MM.1S (cell line): Measurements from ENCODE around the gene GNA14.

Experiments
- DNase-seq: peaks from one replicate; pipeline ENCODE4 v3.0.0-alpha.2; 2015
- H2AFZ ChIP-seq: fragments of 300-600 bp; sonication (generic); 2 replicates; pipeline ENCODE4 v1.6.0; 2016; ENCODE audit warnings: antibody characterized with exemption, low read length
- H3F3A ChIP-seq: fragments of 300-600 bp; sonication (generic); 2 replicates; pipeline ENCODE4 v1.6.1; 2016; ENCODE audit warnings: mild to moderate bottlenecking, antibody characterized with exemption, low read length, moderate library complexity, mixed read lengths; ENCODE audit not compliant: insufficient read depth
- H3K27ac ChIP-seq: fragments of 300-600 bp; sonication (generic); 2 replicates; pipeline ENCODE4 v1.5.1; 2016; ENCODE audit warnings: mild to moderate bottlenecking, low read length
- H3K27me3 ChIP-seq: fragments of 300-600 bp; sonication (generic); replicated peaks from 2 replicates; pipeline ENCODE4 v1.6.0; 2016; ENCODE audit warnings: low read length; ENCODE audit not compliant: insufficient read depth
- H3K36me3 ChIP-seq: fragments of 300-600 bp; sonication (generic); replicated peaks from 2 replicates; pipeline ENCODE4 v1.6.1; 2016; ENCODE audit warnings: mild to moderate bottlenecking, low read length, mixed read lengths; ENCODE audit not compliant: insufficient read depth
- H3K4me1 ChIP-seq: fragments of 300-600 bp; sonication (generic); 2 replicates; pipeline ENCODE4 v1.6.1; 2016; ENCODE audit warnings: low read length, mixed read lengths
- H3K4me2 ChIP-seq: fragments of 300-600 bp; sonication (generic); 2 replicates; pipeline ENCODE4 v1.6.0; 2016; ENCODE audit warnings: low read depth, low read length
- H3K4me3 ChIP-seq: fragments of 300-600 bp; sonication (generic); 2 replicates; pipeline ENCODE4 v1.5.1; 2016; ENCODE audit warnings: low read length, mixed read lengths
- H3K79me2 ChIP-seq: fragments of 300-600 bp; sonication (generic); 2 replicates; pipeline ENCODE4 v1.6.1; 2016; ENCODE audit warnings: mixed run types, low read length, mixed read lengths
- H3K9ac ChIP-seq: fragments of 300-600 bp; sonication (generic); 2 replicates; pipeline ENCODE4 v1.6.1; 2016; ENCODE audit warnings: low read length, mixed read lengths
- H3K9me2 ChIP-seq: fragments of 300-600 bp; sonication (generic); replicated peaks from 2 replicates; pipeline ENCODE4 v1.6.1; 2016; ENCODE audit warnings: mild to moderate bottlenecking, low read length, mixed read lengths; ENCODE audit not compliant: insufficient read depth
- H3K9me3 ChIP-seq: fragments of 300-600 bp; sonication (generic); replicated peaks from 2 replicates; pipeline ENCODE4 v1.6.1; 2016; ENCODE audit warnings: mild to moderate bottlenecking, low read length, mixed read lengths; ENCODE audit not compliant: insufficient read depth
- H4K20me1 ChIP-seq: fragments of 300-600 bp; sonication (generic); 2 replicates; pipeline ENCODE4 v1.6.1; 2016; ENCODE audit warnings: mild to moderate bottlenecking, low read length, moderate library complexity, mixed read lengths; ENCODE audit not compliant: insufficient read depth
- EZH2 ChIP-seq: fragments of 300-600 bp; sonication (generic); optimal IDR thresholded peaks from 2 replicates; pipeline ENCODE3; 2017; ENCODE audit warnings: low read depth, mild to moderate bottlenecking, antibody characterized with exemption, low read length, mixed read lengths
- EZH2phosphoT487 ChIP-seq: fragments of 300-600 bp; sonication (generic); IDR thresholded peaks from 2 replicates; pipeline ENCODE4 v1.6.1; 2018; ENCODE audit warnings: antibody characterized with exemption, low read length
- TF ChIP-seq, protein P1 (sequence below): fragments of 300-600 bp; sonication (generic); IDR thresholded peaks from 2 replicates; pipeline ENCODE4 v1.5.1; 2016; ENCODE audit warnings: antibody characterized with exemption, low read length, mixed read lengths

Gene GNA14

GRCh38 chr9:77486968-77487367 is 161.2 kb downstream of the GNA14 start:
- Histone ChIP-seq H3K9me2 (no peaks in the 10 kb centered on the region), H3K79me2 (no peaks in the 10 kb centered on the region), H3K27ac (no peak overlapping the region), H3K4me3 (no peak overlapping the region), H4K20me1 (no peaks in the 10 kb centered on the region), H3K27me3 (no peaks in the 10 kb centered on the region), H3K4me1 (no peaks in the 10 kb centered on the region), H2AFZ (no peak overlapping the region), H3K36me3 (no peaks in the 10 kb centered on the region), H3K9me3 (no peaks in the 10 kb centered on the region), H3K9ac (no peak overlapping the region), H3K4me2 (no peak overlapping the region), H3F3A (no peaks in the 10 kb centered on the region)
- no peak for TF ChIP-seq EZH2phosphoT487
- TF ChIP-seq, protein P1, sequence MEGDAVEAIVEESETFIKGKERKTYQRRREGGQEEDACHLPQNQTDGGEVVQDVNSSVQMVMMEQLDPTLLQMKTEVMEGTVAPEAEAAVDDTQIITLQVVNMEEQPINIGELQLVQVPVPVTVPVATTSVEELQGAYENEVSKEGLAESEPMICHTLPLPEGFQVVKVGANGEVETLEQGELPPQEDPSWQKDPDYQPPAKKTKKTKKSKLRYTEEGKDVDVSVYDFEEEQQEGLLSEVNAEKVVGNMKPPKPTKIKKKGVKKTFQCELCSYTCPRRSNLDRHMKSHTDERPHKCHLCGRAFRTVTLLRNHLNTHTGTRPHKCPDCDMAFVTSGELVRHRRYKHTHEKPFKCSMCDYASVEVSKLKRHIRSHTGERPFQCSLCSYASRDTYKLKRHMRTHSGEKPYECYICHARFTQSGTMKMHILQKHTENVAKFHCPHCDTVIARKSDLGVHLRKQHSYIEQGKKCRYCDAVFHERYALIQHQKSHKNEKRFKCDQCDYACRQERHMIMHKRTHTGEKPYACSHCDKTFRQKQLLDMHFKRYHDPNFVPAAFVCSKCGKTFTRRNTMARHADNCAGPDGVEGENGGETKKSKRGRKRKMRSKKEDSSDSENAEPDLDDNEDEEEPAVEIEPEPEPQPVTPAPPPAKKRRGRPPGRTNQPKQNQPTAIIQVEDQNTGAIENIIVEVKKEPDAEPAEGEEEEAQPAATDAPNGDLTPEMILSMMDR, result no peak
- no peak for TF ChIP-seq EZH2
- DNase-seq, result no peak

DNA sequence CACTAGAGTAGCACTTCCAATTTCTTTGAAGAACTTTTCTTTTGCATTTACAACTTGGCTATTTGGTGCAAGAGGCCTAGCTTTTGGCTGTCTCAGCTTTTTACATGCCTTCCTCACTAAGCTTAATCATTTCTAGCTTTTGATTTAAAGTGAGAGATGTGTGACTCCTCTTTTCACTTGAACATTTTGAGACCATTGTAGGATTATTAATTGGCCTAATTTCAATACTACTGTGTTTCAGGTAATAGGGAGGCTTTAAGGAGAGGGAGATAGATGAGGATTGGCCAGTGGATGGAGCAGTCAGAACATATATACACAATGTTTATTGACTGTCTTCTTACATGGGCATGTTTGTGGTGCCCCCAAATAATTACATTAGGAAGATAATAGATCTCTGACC is 161.7 kb downstream of the GNA14 start:
- no peak for DNase-seq
- H3F3A ChIP-seq, result no peaks in the 10 kb centered on the region
- no peaks in the 10 kb centered on the region for H3K36me3 ChIP-seq
- no peak overlapping the region for H3K4me3 ChIP-seq
- no peak overlapping the region for H3K27ac ChIP-seq
- H3K4me2 ChIP-seq, result no peak overlapping the region
- H3K27me3 ChIP-seq, result no peaks in the 10 kb centered on the region
- H3K4me1 ChIP-seq, result no peaks in the 10 kb centered on the region
- no peaks in the 10 kb centered on the region for H3K9me2 ChIP-seq
- no peak overlapping the region for H3K9ac ChIP-seq
- H2AFZ ChIP-seq, result no peak overlapping the region
- TF ChIP-seq EZH2 (no peak), EZH2phosphoT487 (no peak)
- TF ChIP-seq, protein P1, result no peak
- no peaks in the 10 kb centered on the region for H3K9me3 ChIP-seq
- no peaks in the 10 kb centered on the region for H4K20me1 ChIP-seq
- no peaks in the 10 kb centered on the region for H3K79me2 ChIP-seq

DNA sequence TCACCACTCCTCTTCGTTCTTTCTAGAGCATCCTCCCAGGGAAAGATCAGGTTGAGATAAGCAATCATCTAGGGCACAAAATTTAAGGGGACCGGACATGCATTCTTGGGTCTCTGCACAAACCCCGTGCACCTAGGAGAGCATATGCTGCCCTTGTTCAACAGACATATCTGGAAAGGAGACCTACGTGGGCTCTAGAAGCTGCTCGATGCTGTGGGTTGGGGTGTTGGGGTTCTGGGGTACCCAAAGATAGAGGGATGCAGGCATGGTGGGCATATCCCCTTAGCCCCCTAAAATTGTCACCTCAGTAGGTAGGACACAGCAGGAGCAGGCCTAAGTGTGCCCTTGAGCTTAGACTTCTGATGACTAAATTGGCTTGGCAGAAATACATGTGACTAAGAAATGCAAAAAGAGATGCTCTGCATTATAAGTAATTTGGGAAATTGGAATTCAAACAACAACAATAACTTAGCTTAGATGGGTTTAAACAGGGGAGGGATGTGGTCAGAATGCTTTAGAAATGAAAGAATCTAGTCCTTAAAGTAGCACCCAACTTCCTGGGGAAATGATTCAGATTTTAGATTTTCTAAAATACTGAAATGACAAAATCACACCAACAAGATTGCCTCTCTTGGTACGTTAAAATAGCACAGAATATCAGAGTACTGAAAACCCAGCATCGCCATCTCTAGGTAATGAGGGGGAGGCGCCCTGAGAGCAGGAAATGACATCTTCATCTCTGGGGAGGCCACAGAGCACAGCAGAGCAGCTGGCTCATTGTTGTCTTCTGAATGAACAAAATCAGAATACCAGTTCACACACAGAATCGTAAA is 172.3 kb downstream of the GNA14 start:
- no peaks in the 10 kb centered on the region for H4K20me1 ChIP-seq
- H2AFZ ChIP-seq, result peak overlapping the region; percentile 21; the same call in 1 of the 2 replicates
- no peaks in the 10 kb centered on the region for H3K27me3 ChIP-seq
- H3K79me2 ChIP-seq, result no peaks in the 10 kb centered on the region
- no peaks in the 10 kb centered on the region for H3K9me3 ChIP-seq
- H3K36me3 ChIP-seq, result no peaks in the 10 kb centered on the region
- no peak overlapping the region for H3K4me3 ChIP-seq
- no peaks in the 10 kb centered on the region for H3F3A ChIP-seq
- no peaks in the 10 kb centered on the region for H3K9me2 ChIP-seq
- H3K27ac ChIP-seq, result no peak overlapping the region
- H3K4me1 ChIP-seq, result no peaks in the 10 kb centered on the region
- TF ChIP-seq EZH2, result no peak
- peak; percentile 28 for DNase-seq
- H3K4me2 ChIP-seq, result no peak overlapping the region
- H3K9ac ChIP-seq, result no peak overlapping the region

GRCh38 chr9:77474936-77475335 is 173.2 kb downstream of the GNA14 start:
- no peaks in the 10 kb centered on the region for H3K36me3 ChIP-seq
- no peaks in the 10 kb centered on the region for H3K79me2 ChIP-seq
- no peaks in the 10 kb centered on the region for H3K9me2 ChIP-seq
- TF ChIP-seq EZH2 (no peak), EZH2phosphoT487 (no peak)
- TF ChIP-seq, protein P1, result no peak
- no peaks in the 10 kb centered on the region for H3K9me3 ChIP-seq
- H3K27ac ChIP-seq, result no peak overlapping the region
- no peak overlapping the region for H3K9ac ChIP-seq
- H3K27me3 ChIP-seq, result no peaks in the 10 kb centered on the region
- DNase-seq, result no peak
- no peak overlapping the region for H2AFZ ChIP-seq
- H3K4me2 ChIP-seq, result no peak overlapping the region
- no peak overlapping the region for H3K4me3 ChIP-seq
- no peaks in the 10 kb centered on the region for H3K4me1 ChIP-seq
- no peaks in the 10 kb centered on the region for H3F3A ChIP-seq
- H4K20me1 ChIP-seq, result no peaks in the 10 kb centered on the region
